Measurements from ENCODE around the gene SLC2A14.
"Not testable (repeated sequence)": the region's sequence is repeated elsewhere in the genome, so short reads cannot be mapped to it uniquely, and the experiment has no call there.

DNA sequence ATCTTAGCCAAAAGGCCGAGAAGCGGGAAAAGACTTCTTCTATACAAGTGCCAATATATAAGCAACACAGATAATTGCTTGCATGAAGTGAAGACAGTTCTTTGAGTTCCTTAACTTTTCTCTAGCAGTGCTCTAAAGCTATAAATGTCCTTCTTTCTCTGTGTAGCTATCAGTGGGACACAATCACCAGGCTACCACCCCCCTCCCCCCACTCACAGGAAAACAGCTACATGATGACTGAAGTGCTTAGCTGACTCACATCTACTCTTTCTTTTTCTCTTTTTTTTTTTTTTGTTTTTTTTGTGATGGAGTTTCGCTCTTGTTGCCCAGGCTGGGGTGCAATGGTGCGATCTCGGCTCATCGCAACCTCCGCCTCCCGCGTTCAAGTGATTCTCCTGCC lies 30.3 kb downstream of the SLC2A14 start:
- not testable (repeated sequence) for TF ChIP-seq CTCF (optimal IDR thresholded peaks at IDR 0.05 in 1 of 3, IDR thresholded peaks at IDR 0.05 in 1 of 3, conservative IDR thresholded peaks at IDR 0.05 in 1 of 3; ENCODE audit: extremely low read depth in 1 of 3, insufficient read depth in 2 of 3, low read length in 3 of 3); EZH2 (IDR thresholded peaks at IDR 0.05; ENCODE audit: low read length)
